ENCODE data around the gene NOC2L. TPM values are rescaled to one million over a fixed set of nuclear protein-coding genes. Genes with fewer than 3 reads are reported as not detected.

Gene NOC2L
- total RNA-seq, 1 experiment from 2014 or later, result 130 TPM

GRCh38 chr1:924656-925560 is 34.1 kb downstream of the NOC2L start:
- H3K4me3 Mint-ChIP-seq, result peak overlapping the region; percentile 51 to 68; a peak in 4 of 5 replicates
- Histone ChIP-seq H2BK120ac (ENCODE audit: low read depth, low read length, poor library complexity, severe bottlenecking) (no peak overlapping the region), H3K18ac (ENCODE audit: insufficient read length, low read depth, low read length) (no peak overlapping the region), H3K9ac (ENCODE audit: extremely low read depth, insufficient read length, low read length) (no peak overlapping the region), H3K14ac (ENCODE audit: insufficient read depth, low read length) (no peak overlapping the region), H4K91ac (ENCODE audit: insufficient read length, low read depth, low read length) (no peak overlapping the region), H2AK5ac (ENCODE audit: insufficient read length, low read length) (no peak overlapping the region), H2BK12ac (ENCODE audit: insufficient read length, low read depth, low read length) (no peak overlapping the region), H3K9me3 (ENCODE audit: control insufficient read depth, low read depth, low read length) (no peaks in the 10 kb centered on the region), H2BK5ac (ENCODE audit: insufficient read length, low read length) (no peak overlapping the region), H3K27ac (ENCODE audit: insufficient read length, low read depth, low read length) (no peak overlapping the region), H4K5ac (ENCODE audit: insufficient read length, low read depth, low read length) (no peak overlapping the region), H2AFZ (ENCODE audit: low read length) (no peak overlapping the region), H3T11ph (ENCODE audit: low read length) (no peak overlapping the region), H3K4ac (ENCODE audit: low read depth, low read length) (no peak overlapping the region), H4K8ac (replicated peaks; ENCODE audit: insufficient read length, low read depth, low read length) (no peak overlapping the region), H3K27me3 (ENCODE audit: insufficient read depth, low read length) (peaks cover 86% of the 10 kb centered on the region), H3K56ac (ENCODE audit: insufficient read length, low read depth, low read length) (no peak overlapping the region), H3K23me2 (ENCODE audit: insufficient read length, low read depth, low read length, poor library complexity, severe bottlenecking) (peaks cover 7% of the 10 kb centered on the region), H2BK15ac (ENCODE audit: low read depth, low read length) (no peak overlapping the region), H3K23ac (ENCODE audit: insufficient read length, low read depth, low read length) (no peak overlapping the region), H4K20me1 (ENCODE audit: control insufficient read depth, insufficient read depth, insufficient read length) (peaks cover 16% of the 10 kb centered on the region), H2BK20ac (ENCODE audit: low read depth, low read length, poor library complexity, severe bottlenecking) (no peak overlapping the region), H3K79me1 (ENCODE audit: insufficient read depth, low read depth, low read length, poor library complexity, severe bottlenecking) (no peaks in the 10 kb centered on the region), H3K4me2 (ENCODE audit: insufficient read depth, insufficient read length, low read length) (peak overlapping the region; percentile 28), H3K4me1 (ENCODE audit: insufficient read depth, low read length) (no peaks in the 10 kb centered on the region), H3K79me2 (ENCODE audit: insufficient read depth, low read length) (no peaks in the 10 kb centered on the region)
- no peak for TF ChIP-seq CTCF (conservative IDR thresholded peaks at IDR 0.05)
- WGBS (ENCODE audit: extremely low coverage, insufficient read length, low lambda C conversion rate), result no CpG with 5 or more reads among the region's 120 CpGs
- peaks cover 0 to 4% (median 0%) of the 10 kb centered on the region in 3 experiments; a peak in 3 of 7 replicates for H3K36me3 Mint-ChIP-seq (ENCODE audit: insufficient read depth in 1 of 3, low read depth in 3 of 3)
- H3K4me1 Mint-ChIP-seq, result peaks cover 22 to 30% of the 10 kb centered on the region in 2 experiments
- H3K9me3 Mint-ChIP-seq, result peaks cover 4 to 5% of the 10 kb centered on the region in 2 experiments; a peak in 2 of 5 replicates
- DNase-seq, result peak; percentile 62
- H3K27ac Mint-ChIP-seq, result no peak overlapping the region
- peaks cover 90% of the 10 kb centered on the region for H3K27me3 Mint-ChIP-seq (ENCODE audit: low read depth)

All from H9 (cell line).